Inflammatory macrophage (primary cell): ENCODE data around the gene FAM170A.

ENCODE experiments used
- DNase-seq, 2 donors: peaks; one replicate each; pipeline ENCODE4 v3.0.0-alpha.2; 2020 to 2022
- total RNA-seq, 18 experiments: gene quantifications; one replicate each; lab custom pipeline; 2026; ENCODE audit warnings: mixed read lengths in 6 of 18, inconsistent platforms in 2 of 18; lab: John Stamatoyannopoulos, UW

FAM170A gene
- 0 to 0.08 (median 0) reads per million in 18 experiments for total RNA-seq

- no peak for DNase-seq
Measured at GRCh38 chr5:119629339-119629738, at the start of gene FAM170A. Gene FAM170A, plus strand, starts transcription at chr5:119629558. Its CDS starts 211 bp downstream, at chr5:119629769.

GRCh38 chr5:119582987-119583386, 46.4 kb upstream of the FAM170A start:
- DNase-seq = no peak

GRCh38 chr5:119583684-119584083, 45.7 kb upstream of the FAM170A start:
- no peak for DNase-seq

- no peak for DNase-seq
Measured at GRCh38 chr5:119596046-119596445, 33.3 kb upstream of the FAM170A start.

GRCh38 chr5:119597728-119598298, 31.5 kb upstream of the FAM170A start:
- DNase-seq = no peak

GRCh38 chr5:119613937-119614336, 15.4 kb upstream of the FAM170A start:
- DNase-seq = no peak

- DNase-seq = no peak
Measured at GRCh38 chr5:119614838-119615237, 14.5 kb upstream of the FAM170A start.

GRCh38 chr5:119626086-119626485, 3.3 kb upstream of the FAM170A start:
- DNase-seq = no peak

GRCh38 chr5:119630752-119631440, 1.5 kb downstream of the FAM170A start:
- no peak for DNase-seq

- DNase-seq = no peak
Measured at GRCh38 chr5:119631660-119632059, 2.3 kb downstream of the FAM170A start.

GRCh38 chr5:119651486-119651885, 22.1 kb downstream of the FAM170A start:
- peak; percentile 11 to 69 for DNase-seq

GRCh38 chr5:119655061-119655460, 25.7 kb downstream of the FAM170A start:
- DNase-seq = peak; percentile 70 to 79

GRCh38 chr5:119656023-119656422, 26.7 kb downstream of the FAM170A start:
- DNase-seq = no peak

GRCh38 chr5:119666542-119666941, 37.2 kb downstream of the FAM170A start:
- no peak for DNase-seq

- DNase-seq = no peak
Measured at GRCh38 chr5:119678351-119679028, 49.1 kb downstream of the FAM170A start.

GRCh38 chr5:119680080-119680479, 50.7 kb downstream of the FAM170A start:
- DNase-seq = no peak

- DNase-seq = peak; percentile 4 to 11
Measured at GRCh38 chr5:119681734-119682133, 52.4 kb downstream of the FAM170A start.

- no peak for DNase-seq
Measured at GRCh38 chr5:119682372-119682771, 53.0 kb downstream of the FAM170A start.
